GM23338 (cell line): Measurements from ENCODE around the gene BCAR3. TPM values are rescaled to one million over a fixed set of nuclear protein-coding genes. Genes with fewer than 3 reads are reported as not detected.

ENCODE experiments used
- ATAC-seq: fragments of 200-7000 bp; cut with Tn5 transposase; 3 replicates; pipeline ENCODE4 v1.9.1; 2020
- DNase-seq: peaks from one replicate; pipeline ENCODE4 v3.0.0-alpha.2; 2015; ENCODE audit warnings: low spot score
- H2AFZ ChIP-seq: fragments of 200-600 bp; sonication (generic); 2 replicates; pipeline ENCODE4 v1.8.0; 2016; ENCODE audit warnings: antibody characterized with exemption, mild to moderate bottlenecking, moderate library complexity
- H3F3A ChIP-seq: fragments of 200-600 bp; sonication (generic); replicated peaks from 2 replicates; pipeline ENCODE4 v1.8.0; 2017; ENCODE audit warnings: antibody characterized with exemption, mixed run types, low read depth
- H3K27ac ChIP-seq: fragments of 200-600 bp; sonication (generic); 2 replicates; pipeline ENCODE4 v1.6.1; 2016; ENCODE audit warnings: low read depth
- H3K27me3 ChIP-seq: fragments of 200-600 bp; sonication (generic); 2 replicates; pipeline ENCODE4 v1.8.0; 2016; ENCODE audit warnings: mild to moderate bottlenecking, mixed run types, moderate library complexity; ENCODE audit not compliant: insufficient read depth
- H3K36me3 ChIP-seq: fragments of 200-600 bp; sonication (generic); 2 replicates; pipeline ENCODE4 v1.8.0; 2016; ENCODE audit warnings: mild to moderate bottlenecking; ENCODE audit not compliant: insufficient read depth
- H3K4me1 ChIP-seq: fragments of 200-600 bp; sonication (generic); 2 replicates; pipeline ENCODE4 v1.8.0; 2016; ENCODE audit warnings: mild to moderate bottlenecking, moderate library complexity; ENCODE audit not compliant: insufficient read depth
- H3K4me2 ChIP-seq: fragments of 200-600 bp; sonication (generic); 2 replicates; pipeline ENCODE4 v1.7.1; 2017; ENCODE audit warnings: mixed run types
- H3K4me3 ChIP-seq: fragments of 200-600 bp; sonication (generic); 2 replicates; pipeline ENCODE4 v1.6.1; 2016; ENCODE audit warnings: mixed run types
- H3K79me2 ChIP-seq: fragments of 200-600 bp; sonication (generic); replicated peaks from 2 replicates; pipeline ENCODE4 v1.8.0; 2017; ENCODE audit warnings: mild to moderate bottlenecking; ENCODE audit not compliant: insufficient read depth
- H3K9me2 ChIP-seq: fragments of 200-600 bp; sonication (generic); 2 replicates; pipeline ENCODE4 v1.8.0; 2017; ENCODE audit not compliant: insufficient read depth
- H4K20me1 ChIP-seq: fragments of 200-600 bp; sonication (generic); replicated peaks from 2 replicates; pipeline ENCODE4 v1.8.0; 2017; ENCODE audit warnings: mild to moderate bottlenecking; ENCODE audit not compliant: insufficient read depth
- H3K27ac Mint-ChIP-seq: 2 replicates; pipeline ENCODE4 v1.8.0; 2020; ENCODE audit warnings: inconsistent platforms, mild to moderate bottlenecking, moderate library complexity, mixed read lengths
- H3K27me3 Mint-ChIP-seq: 3 replicates; pipeline ENCODE4 v1.8.0; 2022; ENCODE audit warnings: low read depth, mild to moderate bottlenecking, moderate library complexity, mixed read lengths, inconsistent platforms; ENCODE audit not compliant: insufficient read depth, poor library complexity
- H3K36me3 Mint-ChIP-seq: 3 replicates; pipeline ENCODE4 v1.8.0; 2021; ENCODE audit warnings: low read depth, mild to moderate bottlenecking, inconsistent platforms, moderate library complexity, mixed read lengths
- H3K4me1 Mint-ChIP-seq: 3 replicates; pipeline ENCODE4 v1.8.0; 2020; ENCODE audit warnings: mild to moderate bottlenecking, inconsistent platforms, mixed read lengths
- H3K4me3 Mint-ChIP-seq: 3 replicates; pipeline ENCODE4 v1.8.0; 2021; ENCODE audit warnings: moderate library complexity, mild to moderate bottlenecking, inconsistent platforms, mixed read lengths
- H3K9me3 Mint-ChIP-seq: 3 replicates; pipeline ENCODE4 v1.8.0; 2020; ENCODE audit warnings: moderate library complexity, mild to moderate bottlenecking, inconsistent platforms, mixed read lengths
- CREB1 ChIP-seq: fragments of 250-450 bp; sonication (Bioruptor Pico); IDR thresholded peaks from 2 replicates; pipeline ENCODE4 v1.5.0; 2020; ENCODE audit warnings: low read depth, mild to moderate bottlenecking, moderate library complexity
- CTCF ChIP-seq, 2 experiments: fragments of 200-600 bp in 1 of 2; sonication (generic) in 1 of 2; conservative IDR thresholded peaks; 2 replicates each; pipeline versions ENCODE4 v1.5.1 to v1.6.1; 2016 to 2017; ENCODE audit warnings: antibody characterized with exemption in 2 of 2, low read depth in 2 of 2, mild to moderate bottlenecking in 2 of 2, moderate library complexity in 1 of 2
- ETS1 ChIP-seq: IDR thresholded peaks from 2 replicates; pipeline ENCODE4 v1.6.1; 2016; ENCODE audit warnings: antibody characterized with exemption
- EZH2phosphoT487 ChIP-seq: fragments of 200-600 bp; sonication (generic); IDR thresholded peaks from one replicate; pipeline ENCODE4 v1.8.1; 2018; ENCODE audit warnings: antibody characterized with exemption; ENCODE audit not compliant: unreplicated experiment
- NANOG ChIP-seq: IDR thresholded peaks from 2 replicates; pipeline ENCODE4 v1.6.1; 2016; ENCODE audit warnings: antibody characterized with exemption, borderline replicate concordance
- POLR2AphosphoS5 ChIP-seq: IDR thresholded peaks from 2 replicates; pipeline ENCODE4 v1.6.1; 2016; ENCODE audit warnings: antibody characterized with exemption, low read depth
- REST ChIP-seq: IDR thresholded peaks from one replicate; pipeline ENCODE4 v1.6.1; 2018; ENCODE audit warnings: antibody characterized with exemption; ENCODE audit not compliant: unreplicated experiment
- STAT1 ChIP-seq: IDR thresholded peaks from one replicate; pipeline ENCODE4 v1.6.1; 2016; ENCODE audit warnings: antibody characterized with exemption; ENCODE audit not compliant: unreplicated experiment
- ZNF114 ChIP-seq: fragments of 250-450 bp; sonication (Bioruptor Pico); IDR thresholded peaks from 2 replicates; pipeline ENCODE4 v1.5.0; 2020; ENCODE audit warnings: mild to moderate bottlenecking, moderate library complexity
- polyA plus RNA-seq: library from polyadenylated mRNA; unstranded; fragments of >200 nt; fragmentation: Nextera tagmentation; extraction: Ambion mirVana; gene quantifications from 2 replicates; pipeline ENCODE4 v1.2.1, GENCODE V29; 2016
- total RNA-seq: library from RNA; depleted of rRNA; stranded (reverse); fragments of >200 nt; shearing (Covaris generic); gene quantifications from 2 replicates; pipeline ENCODE4 v1.2.3, GENCODE V29; 2014

Gene BCAR3
- total and polyA plus RNA-seq, 2 experiments from 2014 or later = 5.5 to 9.7 TPM

DNA sequence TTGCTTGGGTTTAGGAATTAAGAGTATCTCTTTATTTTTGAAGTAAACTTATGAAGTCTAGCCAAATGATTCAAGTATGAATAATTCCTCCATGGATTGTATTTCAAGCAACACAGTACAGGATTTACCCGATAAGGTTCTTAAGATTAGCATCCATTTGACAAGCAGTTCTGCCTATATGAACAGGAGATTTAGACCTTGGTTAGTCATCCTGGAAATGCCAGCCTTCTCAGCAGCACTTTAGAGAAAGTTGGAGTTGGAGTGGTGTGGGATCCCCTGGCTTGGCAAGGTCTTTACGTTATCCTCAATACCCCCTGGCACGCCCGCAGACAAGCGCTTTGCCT, 1.6 kb downstream of the BCAR3 start:
- Mint-ChIP-seq H3K4me3 (peak overlapping the region; percentile 85), H3K27me3 (peaks cover 29% of the 10 kb centered on the region), H3K36me3 (no peaks in the 10 kb centered on the region; the same call in 2 of the 3 replicates), H3K4me1 (peaks cover 36% of the 10 kb centered on the region), H3K27ac (no peak overlapping the region), H3K9me3 (no peaks in the 10 kb centered on the region)
- Histone ChIP-seq H2AFZ (no peak overlapping the region), H3K9me2 (no peaks in the 10 kb centered on the region), H3K79me2 (peaks cover 27% of the 10 kb centered on the region), H3F3A (0 out of 2 replicates have a peak, but pooled peaks cover 3% of the 10 kb centered on the region), H3K27me3 (peaks cover 30% of the 10 kb centered on the region), H3K4me3 (peak overlapping the region; percentile 72), H3K4me1 (peaks cover 15% of the 10 kb centered on the region), H3K27ac (no peak overlapping the region), H3K36me3 (no peaks in the 10 kb centered on the region), H4K20me1 (0 out of 2 replicates have a peak, but pooled peaks cover 2% of the 10 kb centered on the region), H3K4me2 (peak overlapping the region; percentile 96)
- TF ChIP-seq STAT1 (no peak), POLR2AphosphoS5 (no peak), CTCF (conservative IDR thresholded peaks at IDR 0.05; ENCODE audit: low read depth in 2 of 2) (no peak), NANOG (no peak), ETS1 (no peak), ZNF114 (CRISPR knock-in tag) (no peak), CREB1 (CRISPR knock-in tag) (no peak), REST (no peak), EZH2phosphoT487 (no peak)
- ATAC-seq = no peak
- DNase-seq = no peak

- Histone ChIP-seq H3F3A (0 out of 2 replicates have a peak, but pooled peaks cover 3% of the 10 kb centered on the region), H3K27ac (no peak overlapping the region), H2AFZ (no peak overlapping the region), H3K36me3 (no peaks in the 10 kb centered on the region), H3K4me1 (peaks cover 15% of the 10 kb centered on the region), H4K20me1 (0 out of 2 replicates have a peak, but pooled peaks cover 2% of the 10 kb centered on the region), H3K4me2 (peak overlapping the region; percentile 96), H3K27me3 (peaks cover 30% of the 10 kb centered on the region), H3K79me2 (peaks cover 32% of the 10 kb centered on the region), H3K4me3 (no peak overlapping the region), H3K9me2 (no peaks in the 10 kb centered on the region)
- Mint-ChIP-seq H3K27ac (no peak overlapping the region), H3K9me3 (no peaks in the 10 kb centered on the region), H3K27me3 (peaks cover 29% of the 10 kb centered on the region), H3K36me3 (peaks cover 2% of the 10 kb centered on the region; the same call in 1 of the 3 replicates), H3K4me3 (peak overlapping the region; percentile 85; the same call in 1 of the 3 replicates), H3K4me1 (peaks cover 36% of the 10 kb centered on the region)
- DNase-seq = no peak
- ATAC-seq = no peak
- no peak for TF ChIP-seq REST
- TF ChIP-seq ETS1 = no peak
- TF ChIP-seq CREB1 (CRISPR knock-in tag) = no peak
- no peak for TF ChIP-seq STAT1
- TF ChIP-seq CTCF (conservative IDR thresholded peaks at IDR 0.05; ENCODE audit: low read depth in 2 of 2) = no peak
- no peak for TF ChIP-seq ZNF114 (CRISPR knock-in tag)
- no peak for TF ChIP-seq NANOG
These were observed 2.1 kb downstream of the BCAR3 start for GRCh38 chr1:93679546-93679945.
